Stomach (tissue), 4 donors: ENCODE data around the gene SEC22A.

Source experiments
- CTCF ChIP-seq, 7 experiments: fragments of 450-650 bp in 4 of 7; fragments of 200-600 bp in 3 of 7; sonication (generic) in 3 of 7; IDR thresholded peaks; one replicate each; pipeline ENCODE4 v1.5.1; 2016 to 2019; ENCODE audit warnings: antibody characterized with exemption in 7 of 7, control low read depth in 2 of 7, mild to moderate bottlenecking in 1 of 7
- EP300 ChIP-seq: sonication (generic); formaldehyde crosslinking; IDR thresholded peaks from one replicate; pipeline ENCODE4 v1.6.1; 2017; ENCODE audit warnings: antibody characterized with exemption
- POLR2A ChIP-seq, 4 donors: fragments of 450-650 bp; IDR thresholded peaks; one replicate each; pipeline ENCODE4 v1.6.1; 2016; ENCODE audit warnings: antibody characterized with exemption in 4 of 4, control low read depth in 2 of 4, mild to moderate bottlenecking in 1 of 4, moderate library complexity in 1 of 4
- POLR2AphosphoS5 ChIP-seq, 3 donors: sonication (generic); formaldehyde crosslinking; IDR thresholded peaks; one replicate each; pipeline ENCODE4 v1.6.1; 2016; ENCODE audit warnings: antibody characterized with exemption in 3 of 3

- TF ChIP-seq CTCF (IDR thresholded peaks at IDR 0.05) (no peak), POLR2A (IDR thresholded peaks at IDR 0.05) (no peak), EP300 (no peak), POLR2AphosphoS5 (IDR thresholded peaks at IDR 0.05) (no peak)
Observed at GRCh38 chr3:123168122-123168521, 33.6 kb upstream of the SEC22A start.
